Astrocyte (in vitro differentiated cells and primary cell): ENCODE measurements around the gene NDUFA8. TPM values are rescaled to one million over a fixed set of nuclear protein-coding genes. Genes with fewer than 3 reads are reported as not detected.

Source experiments
- DNase-seq: peaks from one replicate; pipeline ENCODE4 v3.0.0-alpha.2; 2010; ENCODE audit warnings: low read depth
- FAIRE-seq: peaks from 2 replicates; lab custom pipeline; 2011; peaks lifted over from hg19 to GRCh38; lab: Jason Lieb, UNC
- H2AFZ ChIP-seq: 2 replicates; pipeline ENCODE4 v1.6.0; 2012; ENCODE audit warnings: low read depth, low read length, inconsistent platforms
- H3K27ac ChIP-seq: 2 replicates; pipeline ENCODE4 v1.5.1; 2011; ENCODE audit warnings: low read depth, low read length, inconsistent platforms
- H3K27me3 ChIP-seq: 2 replicates; pipeline ENCODE4 v1.6.0; 2011; ENCODE audit warnings: low read length, inconsistent platforms; ENCODE audit not compliant: insufficient read depth
- H3K36me3 ChIP-seq: 2 replicates; pipeline ENCODE4 v1.5.1; 2011; ENCODE audit warnings: low read length, inconsistent platforms; ENCODE audit not compliant: insufficient read depth
- H3K4me1 ChIP-seq: 2 replicates; pipeline ENCODE4 v1.5.1; 2011; ENCODE audit warnings: low read length, inconsistent platforms; ENCODE audit not compliant: insufficient read depth
- H3K4me2 ChIP-seq: 2 replicates; pipeline ENCODE4 v1.6.0; 2012; ENCODE audit warnings: low read length, inconsistent platforms
- H3K4me3 ChIP-seq: 2 replicates; pipeline ENCODE4 v1.5.1; 2011; ENCODE audit warnings: low read depth, mild to moderate bottlenecking, low read length, inconsistent platforms; ENCODE audit not compliant: insufficient read depth
- H3K79me2 ChIP-seq: 2 replicates; pipeline ENCODE4 v1.6.0; 2012; ENCODE audit warnings: mild to moderate bottlenecking, low read length, inconsistent platforms; ENCODE audit not compliant: insufficient read depth
- H3K9ac ChIP-seq: 2 replicates; pipeline ENCODE4 v1.6.0; 2012; ENCODE audit warnings: mild to moderate bottlenecking, low read length, inconsistent platforms
- H3K9me3 ChIP-seq: 2 replicates; pipeline ENCODE4 v1.5.1; 2012; ENCODE audit warnings: low read depth, mild to moderate bottlenecking, low read length, inconsistent platforms; ENCODE audit not compliant: insufficient read depth
- H4K20me1 ChIP-seq: 2 replicates; pipeline ENCODE4 v1.6.0; 2012; ENCODE audit warnings: low read length, inconsistent platforms; ENCODE audit not compliant: insufficient read depth
- H3K27ac Mint-ChIP-seq: one replicate; pipeline ENCODE4 v1.8.0; 2021; ENCODE audit warnings: mild to moderate bottlenecking, mixed read lengths; ENCODE audit not compliant: unreplicated experiment
- H3K27me3 Mint-ChIP-seq: one replicate; pipeline ENCODE4 v1.8.0; 2021; ENCODE audit warnings: low read depth, mixed read lengths; ENCODE audit not compliant: unreplicated experiment
- H3K36me3 Mint-ChIP-seq: one replicate; pipeline ENCODE4 v1.8.0; 2021; ENCODE audit warnings: low read depth, mixed read lengths; ENCODE audit not compliant: unreplicated experiment
- H3K4me1 Mint-ChIP-seq: one replicate; pipeline ENCODE4 v1.8.0; 2021; ENCODE audit warnings: low read depth, mixed read lengths; ENCODE audit not compliant: unreplicated experiment
- H3K4me3 Mint-ChIP-seq: one replicate; pipeline ENCODE4 v1.8.0; 2021; ENCODE audit warnings: mild to moderate bottlenecking, moderate library complexity, mixed read lengths; ENCODE audit not compliant: unreplicated experiment
- H3K9me3 Mint-ChIP-seq: one replicate; pipeline ENCODE4 v1.8.0; 2021; ENCODE audit warnings: mild to moderate bottlenecking, mixed read lengths; ENCODE audit not compliant: unreplicated experiment
- EZH2 ChIP-seq: IDR thresholded peaks from 2 replicates; pipeline ENCODE4 v1.6.1; 2012; ENCODE audit warnings: mild to moderate bottlenecking, low read length, inconsistent platforms; ENCODE audit not compliant: insufficient read depth
- total RNA-seq: library from RNA; stranded (reverse); gene quantifications from 2 replicates; pipeline ENCODE4 v1.2.1, GENCODE V29; 2021
- TF ChIP-seq, protein P1 (sequence below): IDR thresholded peaks from 2 replicates; pipeline ENCODE4 v1.5.1; 2011; ENCODE audit warnings: low read depth, mild to moderate bottlenecking, inconsistent platforms, low read length, moderate library complexity; ENCODE audit not compliant: insufficient read depth

Gene NDUFA8
- total RNA-seq, 1 donor from 2014 or later, result 52.3 TPM

DNA sequence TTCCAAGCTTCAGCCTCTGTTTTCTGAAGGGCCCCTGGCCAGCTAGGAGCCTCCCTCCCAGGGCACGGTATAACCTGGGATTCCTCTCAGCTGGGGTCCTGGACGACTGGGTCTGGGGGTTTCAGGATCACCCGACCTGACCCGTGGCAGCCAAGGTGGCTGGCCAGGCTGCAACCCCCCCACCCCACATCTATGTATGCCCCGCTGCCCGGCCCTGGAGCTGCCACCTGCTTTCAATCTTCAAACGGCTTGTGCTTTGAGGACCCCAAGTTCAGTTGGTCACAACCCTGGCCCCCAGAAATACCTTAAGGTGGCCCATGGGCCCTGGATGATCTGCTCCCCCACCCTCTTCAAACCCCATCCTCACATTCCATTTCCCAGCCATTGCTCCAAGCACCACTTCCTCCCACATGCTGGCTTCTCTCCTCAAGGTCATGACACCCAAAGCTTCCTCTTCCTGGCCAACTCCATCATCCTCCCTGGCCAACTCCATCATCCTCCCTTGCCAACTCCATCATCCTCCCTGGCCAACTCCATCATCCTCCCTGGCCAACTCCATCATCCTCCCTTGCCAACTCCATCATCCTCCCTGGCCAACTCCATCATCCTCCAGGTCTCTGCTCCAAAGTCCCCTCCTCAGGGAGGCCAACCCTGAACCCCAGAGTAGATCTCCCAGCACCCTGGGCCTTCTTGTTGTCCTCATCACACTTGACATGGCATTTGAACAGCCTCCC lies 49.3 kb downstream of the NDUFA8 start:
- Histone ChIP-seq H3K79me2 (no peaks in the 10 kb centered on the region), H3K27me3 (peaks cover 7% of the 10 kb centered on the region), H3K4me1 (no peaks in the 10 kb centered on the region), H3K9ac (no peak overlapping the region), H3K4me3 (no peak overlapping the region), H3K27ac (no peak overlapping the region), H3K4me2 (no peak overlapping the region), H3K9me3 (no peaks in the 10 kb centered on the region), H4K20me1 (no peaks in the 10 kb centered on the region), H3K36me3 (no peaks in the 10 kb centered on the region), H2AFZ (no peak overlapping the region)
- peaks cover 10% of the 10 kb centered on the region for H3K4me1 Mint-ChIP-seq
- no peak overlapping the region for H3K27ac Mint-ChIP-seq
- peaks cover 3% of the 10 kb centered on the region for H3K9me3 Mint-ChIP-seq
- peaks cover 34% of the 10 kb centered on the region for H3K27me3 Mint-ChIP-seq
- no peak for DNase-seq
- no peak for TF ChIP-seq EZH2
- TF ChIP-seq, protein P1, sequence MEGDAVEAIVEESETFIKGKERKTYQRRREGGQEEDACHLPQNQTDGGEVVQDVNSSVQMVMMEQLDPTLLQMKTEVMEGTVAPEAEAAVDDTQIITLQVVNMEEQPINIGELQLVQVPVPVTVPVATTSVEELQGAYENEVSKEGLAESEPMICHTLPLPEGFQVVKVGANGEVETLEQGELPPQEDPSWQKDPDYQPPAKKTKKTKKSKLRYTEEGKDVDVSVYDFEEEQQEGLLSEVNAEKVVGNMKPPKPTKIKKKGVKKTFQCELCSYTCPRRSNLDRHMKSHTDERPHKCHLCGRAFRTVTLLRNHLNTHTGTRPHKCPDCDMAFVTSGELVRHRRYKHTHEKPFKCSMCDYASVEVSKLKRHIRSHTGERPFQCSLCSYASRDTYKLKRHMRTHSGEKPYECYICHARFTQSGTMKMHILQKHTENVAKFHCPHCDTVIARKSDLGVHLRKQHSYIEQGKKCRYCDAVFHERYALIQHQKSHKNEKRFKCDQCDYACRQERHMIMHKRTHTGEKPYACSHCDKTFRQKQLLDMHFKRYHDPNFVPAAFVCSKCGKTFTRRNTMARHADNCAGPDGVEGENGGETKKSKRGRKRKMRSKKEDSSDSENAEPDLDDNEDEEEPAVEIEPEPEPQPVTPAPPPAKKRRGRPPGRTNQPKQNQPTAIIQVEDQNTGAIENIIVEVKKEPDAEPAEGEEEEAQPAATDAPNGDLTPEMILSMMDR, result no peak
- FAIRE-seq, result no peak
- H3K4me3 Mint-ChIP-seq, result no peak overlapping the region
- no peaks in the 10 kb centered on the region for H3K36me3 Mint-ChIP-seq

DNA sequence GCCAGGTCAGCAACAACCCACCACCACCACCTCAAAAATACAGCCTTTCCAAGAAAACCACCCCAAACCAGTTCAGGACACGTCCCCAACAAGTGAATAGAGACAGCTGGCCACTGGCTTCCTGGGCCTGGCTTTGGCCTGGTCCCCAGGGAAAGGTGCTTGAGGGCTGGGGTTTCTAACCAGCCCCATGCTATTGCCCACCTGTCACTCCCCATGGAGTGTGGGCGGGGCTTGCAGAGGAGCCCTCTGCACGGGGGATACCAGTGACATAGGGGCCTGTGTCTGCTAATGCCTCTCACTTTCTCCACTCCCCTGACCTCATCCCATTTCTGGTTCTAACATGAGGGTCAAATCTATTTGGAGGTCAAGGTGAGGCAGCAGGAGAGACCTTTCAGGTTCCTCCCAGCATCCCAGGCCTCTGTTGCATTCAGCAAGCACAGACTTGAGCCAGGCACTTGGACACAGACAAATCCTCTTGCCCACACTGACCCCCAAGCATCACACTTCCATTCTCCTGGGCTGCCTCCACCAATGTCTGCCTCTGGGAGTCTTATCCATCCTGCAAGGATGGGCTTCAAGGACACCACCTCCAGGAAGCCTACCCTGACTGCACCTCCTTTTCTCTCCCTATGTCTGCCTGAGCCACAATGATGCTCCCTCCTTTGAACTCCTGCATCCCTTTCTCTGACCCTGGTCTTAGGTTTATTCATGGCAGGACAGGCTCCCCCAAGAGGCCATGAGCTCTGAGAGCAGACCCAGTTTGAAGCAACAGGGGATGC lies 50.4 kb downstream of the NDUFA8 start:
- H3K27ac ChIP-seq, result no peak overlapping the region
- H2AFZ ChIP-seq, result no peak overlapping the region
- Mint-ChIP-seq H3K27me3 (peaks cover 24% of the 10 kb centered on the region), H3K36me3 (peaks cover under 1% of the 10 kb centered on the region), H3K27ac (no peak overlapping the region), H3K4me1 (peaks cover 10% of the 10 kb centered on the region), H3K9me3 (peaks cover 4% of the 10 kb centered on the region), H3K4me3 (no peak overlapping the region)
- DNase-seq (no peak), FAIRE-seq (no peak)
- no peaks in the 10 kb centered on the region for H3K9me3 ChIP-seq
- H3K4me1 ChIP-seq, result no peaks in the 10 kb centered on the region
- no peak overlapping the region for H3K4me2 ChIP-seq
- no peak overlapping the region for H3K4me3 ChIP-seq
- no peak for TF ChIP-seq EZH2
- TF ChIP-seq, protein P1, result no peak
- no peak overlapping the region for H3K9ac ChIP-seq
- no peaks in the 10 kb centered on the region for H3K36me3 ChIP-seq
- H3K79me2 ChIP-seq, result no peaks in the 10 kb centered on the region
- no peaks in the 10 kb centered on the region for H4K20me1 ChIP-seq
- peaks cover 3% of the 10 kb centered on the region for H3K27me3 ChIP-seq
